Measurements from ENCODE around the gene CAMK1D. TPM values are rescaled to one million over a fixed set of nuclear protein-coding genes. Genes with fewer than 3 reads are reported as not detected.

Gene CAMK1D
- total and polyA plus RNA-seq, 9 donors: 1.8 to 11.7 (median 5.5) TPM

DNA sequence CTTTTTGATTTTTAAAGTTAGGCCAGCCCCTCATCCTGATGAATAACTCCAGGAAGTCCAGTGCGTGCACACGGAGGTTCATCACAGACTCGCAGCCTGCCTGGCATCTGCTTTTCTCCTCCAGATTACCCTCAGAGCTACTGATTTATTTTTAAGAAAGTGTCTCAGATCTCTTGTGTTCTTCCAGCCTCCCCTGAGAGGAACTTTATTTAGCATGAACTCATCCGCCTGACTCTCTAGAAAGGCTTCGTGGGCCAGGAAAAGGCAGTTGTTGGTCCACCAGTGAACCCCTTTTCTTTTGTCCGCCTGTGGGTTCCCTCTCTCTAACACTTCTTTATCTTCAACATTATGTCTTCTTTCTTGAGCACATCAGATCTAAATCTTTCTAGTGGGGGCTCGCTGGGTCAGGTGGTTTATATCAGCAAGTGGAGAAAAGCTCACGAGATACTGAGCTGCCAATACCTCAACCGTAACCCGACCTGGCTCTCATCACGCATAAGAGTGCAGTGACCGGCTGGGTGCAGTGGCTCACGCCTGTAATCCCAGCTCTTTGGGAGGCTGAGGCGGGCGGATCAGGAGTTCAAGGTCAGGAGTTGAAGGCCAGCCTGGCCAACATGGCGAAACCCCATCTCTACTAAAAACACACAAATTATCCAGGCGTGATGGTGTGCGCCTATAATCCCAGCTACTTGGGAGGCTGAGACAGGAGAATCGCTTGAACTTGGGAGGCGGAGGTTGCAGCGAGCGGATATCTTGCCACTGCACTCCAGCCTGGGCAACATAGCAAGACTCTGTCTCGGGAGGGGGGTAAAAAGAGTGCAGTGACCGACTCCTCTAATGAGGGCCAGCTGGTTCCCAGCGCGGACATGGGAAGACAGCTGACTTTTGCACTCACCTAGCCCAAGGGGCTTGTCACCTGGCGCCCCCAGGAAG is 489.9 kb downstream of the CAMK1D start:
- Histone ChIP-seq H3K9me3 (no peaks in the 10 kb centered on the region), H3K27me3 (no peaks in the 10 kb centered on the region), H3K36me3 (no peaks in the 10 kb centered on the region), H3K4me3 (no peak overlapping the region), H3K4me1 (ENCODE audit: insufficient read depth) (peaks cover 8% of the 10 kb centered on the region), H3K27ac (no peak overlapping the region)
- TF ChIP-seq, protein P1, sequence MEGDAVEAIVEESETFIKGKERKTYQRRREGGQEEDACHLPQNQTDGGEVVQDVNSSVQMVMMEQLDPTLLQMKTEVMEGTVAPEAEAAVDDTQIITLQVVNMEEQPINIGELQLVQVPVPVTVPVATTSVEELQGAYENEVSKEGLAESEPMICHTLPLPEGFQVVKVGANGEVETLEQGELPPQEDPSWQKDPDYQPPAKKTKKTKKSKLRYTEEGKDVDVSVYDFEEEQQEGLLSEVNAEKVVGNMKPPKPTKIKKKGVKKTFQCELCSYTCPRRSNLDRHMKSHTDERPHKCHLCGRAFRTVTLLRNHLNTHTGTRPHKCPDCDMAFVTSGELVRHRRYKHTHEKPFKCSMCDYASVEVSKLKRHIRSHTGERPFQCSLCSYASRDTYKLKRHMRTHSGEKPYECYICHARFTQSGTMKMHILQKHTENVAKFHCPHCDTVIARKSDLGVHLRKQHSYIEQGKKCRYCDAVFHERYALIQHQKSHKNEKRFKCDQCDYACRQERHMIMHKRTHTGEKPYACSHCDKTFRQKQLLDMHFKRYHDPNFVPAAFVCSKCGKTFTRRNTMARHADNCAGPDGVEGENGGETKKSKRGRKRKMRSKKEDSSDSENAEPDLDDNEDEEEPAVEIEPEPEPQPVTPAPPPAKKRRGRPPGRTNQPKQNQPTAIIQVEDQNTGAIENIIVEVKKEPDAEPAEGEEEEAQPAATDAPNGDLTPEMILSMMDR (IDR thresholded peaks at IDR 0.05): no peak
- TF ChIP-seq EP300 (IDR thresholded peaks at IDR 0.05) (no peak), POLR2A (IDR thresholded peaks at IDR 0.05) (no peak)
- peak in 1 of 5 donors; percentile 41 for DNase-seq
- intact Hi-C loops (cut with DNase I): no loop called here
- WGBS, 3 donors: 73 to 77% (median 76%) methylated on average over 27 of the region's 27 CpGs

- H3K36me3 ChIP-seq: no peaks in the 10 kb centered on the region
- intact Hi-C loops (cut with DNase I): no loop called here
- peak overlapping the region in 1 of 2 donors; percentile 54 for H3K27ac ChIP-seq
- no peaks in the 10 kb centered on the region for H3K9me3 ChIP-seq
- peaks cover 15% of the 10 kb centered on the region for H3K4me1 ChIP-seq (ENCODE audit: insufficient read depth)
- H3K27me3 ChIP-seq: no peaks in the 10 kb centered on the region
- no peak for DNase-seq
- peak; percentile 19 for TF ChIP-seq EP300 (IDR thresholded peaks at IDR 0.05)
- no peak for TF ChIP-seq POLR2A (IDR thresholded peaks at IDR 0.05)
- WGBS, 3 donors: 17 to 20% (median 18%) methylated on average over 9 of the region's 9 CpGs
- H3K4me3 ChIP-seq: no peak overlapping the region
Measured at GRCh38 chr10:12839941-12840611, 490.7 kb downstream of the CAMK1D start.

GRCh38 chr10:12841426-12841825 is 492.1 kb downstream of the CAMK1D start:
- no peak overlapping the region for H3K27ac ChIP-seq
- no peaks in the 10 kb centered on the region for H3K36me3 ChIP-seq
- H3K4me1 ChIP-seq (ENCODE audit: insufficient read depth): peaks cover 15% of the 10 kb centered on the region
- no peak overlapping the region for H3K4me3 ChIP-seq
- no peak for DNase-seq
- intact Hi-C loops (cut with DNase I): no loop called here
- TF ChIP-seq EP300 (IDR thresholded peaks at IDR 0.05) (no peak), POLR2A (IDR thresholded peaks at IDR 0.05) (no peak)
- TF ChIP-seq, protein P1 (IDR thresholded peaks at IDR 0.05): no peak
- H3K27me3 ChIP-seq: no peaks in the 10 kb centered on the region
- 98% methylated on average over 10 of the region's 10 CpGs for WGBS, 3 donors
- no peaks in the 10 kb centered on the region for H3K9me3 ChIP-seq

GRCh38 chr10:12841826-12842225 is 492.5 kb downstream of the CAMK1D start:
- TF ChIP-seq POLR2A (IDR thresholded peaks at IDR 0.05) (no peak), EP300 (IDR thresholded peaks at IDR 0.05) (no peak)
- TF ChIP-seq, protein P1 (IDR thresholded peaks at IDR 0.05): no peak
- H3K27ac ChIP-seq: no peak overlapping the region
- H3K4me3 ChIP-seq: no peak overlapping the region
- H3K9me3 ChIP-seq: no peaks in the 10 kb centered on the region
- intact Hi-C loops (cut with DNase I): no loop called here
- no peak for DNase-seq
- 75 to 85% (median 80%) methylated on average over 13 of the region's 13 CpGs for WGBS, 3 donors
- H3K4me1 ChIP-seq (ENCODE audit: insufficient read depth): peaks cover 15% of the 10 kb centered on the region
- H3K36me3 ChIP-seq: no peaks in the 10 kb centered on the region
- H3K27me3 ChIP-seq: no peaks in the 10 kb centered on the region
